ENCODE results near the gene CEACAM3. TPM values are rescaled to one million over a fixed set of nuclear protein-coding genes. Genes with fewer than 3 reads are reported as not detected.
A peak's percentile ranks its signal among the peaks of the same experiment; 100 is the strongest.

Gene CEACAM3
- total and polyA plus RNA-seq, 7 experiments from 2014 or later: 0.42 to 4.7 TPM; not detected in 5

DNA sequence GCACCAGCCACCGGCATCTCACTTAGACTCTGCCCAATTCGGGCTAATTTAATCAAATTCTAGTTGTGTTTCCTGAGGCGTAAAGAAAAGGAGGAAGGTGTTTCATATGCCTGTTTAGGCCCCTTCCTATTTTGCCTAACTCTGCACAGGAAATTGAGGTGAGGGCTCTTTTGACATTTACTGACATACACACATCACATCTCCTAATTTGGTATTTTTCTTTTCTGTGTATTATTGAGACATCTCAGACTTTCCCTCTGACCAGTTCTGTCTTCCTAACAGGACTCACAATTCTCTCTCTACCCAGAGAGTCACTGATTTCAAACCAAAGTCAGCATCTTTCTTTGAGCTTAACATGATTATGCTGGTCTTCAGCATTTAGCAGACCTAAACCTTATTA lies 7.9 kb downstream of the CEACAM3 start:
- ChIA-PET CTCF (interaction anchor here (0.6 to 1.2 kb wide), 3 partner anchors 9 to 194 kb away, joined by 3 to 4 read pairs (median 3); no protein-coding TSS in a partner anchor), POLR2A (no interaction called here)
- Histone ChIP-seq H3K9me3 (ENCODE audit: control insufficient read depth in 2 of 3, low read length in 3 of 3) (no peaks in the 10 kb centered on the region), H3K4me3 (ENCODE audit: low read length) (no peak overlapping the region), H3K27me3 (ENCODE audit: control insufficient read depth in 2 of 2, insufficient read depth in 2 of 2, low read length in 2 of 2) (no peaks in the 10 kb centered on the region), H3K4me1 (ENCODE audit: control insufficient read depth in 2 of 2, insufficient read depth in 2 of 2, low read length in 2 of 2) (no peaks in the 10 kb centered on the region), H3K27ac (ENCODE audit: low read depth, low read length) (no peak overlapping the region), H3K36me3 (ENCODE audit: control insufficient read depth in 2 of 3, insufficient read depth in 3 of 3, low read length in 3 of 3) (no peaks in the 10 kb centered on the region)
- peaks cover 0 to 4% (median 0%) of the 10 kb centered on the region in 5 donors for H3K36me3 Mint-ChIP-seq
- peak overlapping the region in 7 of 10 donors; percentile 8 to 58 (median 29) for H3K4me3 Mint-ChIP-seq
- intact Hi-C loops (cut with micrococcal nuclease): no loop called here
- peak overlapping the region in 6 of 9 donors; percentile 18 to 86 (median 64) for H3K27ac Mint-ChIP-seq
- H3K4me1 Mint-ChIP-seq: peaks cover 0 to 34% (median 31%) of the 10 kb centered on the region in 7 donors
- peaks cover 0 to 4% (median 0%) of the 10 kb centered on the region in 11 donors for H3K9me3 Mint-ChIP-seq
- peaks cover 0 to 10% (median 8%) of the 10 kb centered on the region in 5 donors for H3K27me3 Mint-ChIP-seq
- DNase-seq: peak in 2 of 9 donors; percentile 5 to 13
- peak; percentile 58 for ATAC-seq

DNA sequence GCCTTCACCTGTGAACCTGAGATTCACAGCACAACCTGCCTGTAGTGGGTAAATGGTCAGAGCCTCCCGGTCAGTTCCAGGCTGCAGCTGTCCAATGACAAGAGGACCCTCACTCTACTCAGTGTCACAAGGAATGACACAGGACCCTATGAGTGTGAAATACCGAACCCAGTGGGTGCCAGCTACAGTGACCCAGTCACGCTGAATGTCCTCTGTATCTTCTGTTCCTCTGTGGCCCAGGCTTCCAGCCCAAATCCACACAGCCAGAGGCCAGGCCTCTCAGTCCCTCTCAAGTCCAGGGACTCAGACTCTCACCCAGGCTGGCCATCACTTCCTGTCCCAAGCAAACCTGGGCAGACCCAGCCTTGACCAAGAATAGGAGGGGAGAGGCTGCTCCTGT lies 10.8 kb downstream of the CEACAM3 start:
- Mint-ChIP-seq H3K9me3 (no peaks in the 10 kb centered on the region), H3K27me3 (peaks cover 0 to 10% (median 8%) of the 10 kb centered on the region in 5 donors), H3K36me3 (peaks cover 0 to 4% (median 0%) of the 10 kb centered on the region in 5 donors), H3K4me1 (peaks cover 0 to 30% (median 25%) of the 10 kb centered on the region in 7 donors), H3K4me3 (no peak overlapping the region), H3K27ac (no peak overlapping the region)
- no peaks in the 10 kb centered on the region for H3K36me3 ChIP-seq (ENCODE audit: control insufficient read depth in 2 of 3, insufficient read depth in 3 of 3, low read length in 3 of 3)
- no peaks in the 10 kb centered on the region for H3K9me3 ChIP-seq (ENCODE audit: control insufficient read depth in 2 of 3, low read length in 3 of 3)
- H3K27me3 ChIP-seq (ENCODE audit: control insufficient read depth in 2 of 2, insufficient read depth in 2 of 2, low read length in 2 of 2): no peaks in the 10 kb centered on the region
- H3K27ac ChIP-seq (ENCODE audit: low read depth, low read length): no peak overlapping the region
- DNase-seq (no peak), ATAC-seq (no peak)
- ChIA-PET POLR2A (no interaction called here), CTCF (no interaction called here)
- H3K4me3 ChIP-seq (ENCODE audit: low read length): no peak overlapping the region
- intact Hi-C loops (cut with micrococcal nuclease): no loop called here
- no peaks in the 10 kb centered on the region for H3K4me1 ChIP-seq (ENCODE audit: control insufficient read depth in 2 of 2, insufficient read depth in 2 of 2, low read length in 2 of 2)

DNA sequence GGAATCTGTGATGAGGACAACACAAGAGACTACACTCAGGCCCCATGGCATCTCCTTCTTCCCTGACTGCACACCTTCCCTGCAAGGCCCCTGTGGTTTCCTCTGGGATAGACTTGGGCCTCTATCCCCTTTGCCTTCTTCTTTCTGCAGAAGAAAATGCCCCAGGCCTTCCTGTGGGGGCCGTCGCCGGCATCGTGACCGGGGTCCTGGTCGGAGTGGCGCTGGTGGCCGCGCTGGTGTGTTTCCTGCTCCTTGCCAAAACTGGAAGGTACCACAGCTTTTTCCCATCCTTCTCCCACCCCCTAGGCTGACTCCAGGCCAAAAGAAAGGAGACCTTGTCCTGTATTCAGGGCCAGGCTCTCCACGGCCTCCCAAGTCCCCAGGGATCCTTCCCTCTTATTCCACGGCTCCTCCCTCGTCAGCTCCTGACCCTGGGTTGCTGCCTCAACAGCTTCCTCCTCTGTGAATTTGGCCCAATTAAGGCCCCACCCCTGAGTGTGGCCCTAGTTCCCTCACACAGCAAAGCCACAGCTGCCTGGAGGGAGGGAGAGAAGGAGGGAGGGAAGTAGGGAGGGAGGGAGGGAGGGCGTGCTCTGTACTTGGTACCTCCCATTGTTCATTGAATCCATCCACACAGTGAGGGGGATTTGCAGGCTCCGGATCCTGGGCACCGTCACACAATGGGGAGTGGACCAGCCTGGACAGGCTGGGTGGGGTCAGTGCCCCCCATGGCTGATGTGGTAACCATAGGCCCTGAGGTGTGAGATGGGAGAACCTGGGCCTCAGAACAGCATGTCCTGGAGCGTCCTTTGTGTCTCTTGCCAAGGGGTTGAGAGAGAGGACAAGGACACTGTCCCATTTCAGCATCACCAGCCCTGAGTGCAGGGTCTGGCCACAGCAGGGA lies 12.5 kb downstream of the CEACAM3 start:
- ChIA-PET CTCF (interaction anchor here (0.6 kb wide), 1 partner anchor 56 kb away, joined by 6 read pairs; no protein-coding TSS in a partner anchor), POLR2A (no interaction called here)
- Histone ChIP-seq H3K4me1 (ENCODE audit: control insufficient read depth in 2 of 2, insufficient read depth in 2 of 2, low read length in 2 of 2) (no peaks in the 10 kb centered on the region), H3K36me3 (ENCODE audit: control insufficient read depth in 2 of 3, insufficient read depth in 3 of 3, low read length in 3 of 3) (no peaks in the 10 kb centered on the region), H3K4me3 (ENCODE audit: low read length) (no peak overlapping the region), H3K9me3 (ENCODE audit: control insufficient read depth in 2 of 3, low read length in 3 of 3) (no peaks in the 10 kb centered on the region), H3K27ac (ENCODE audit: low read depth, low read length) (no peak overlapping the region), H3K27me3 (ENCODE audit: control insufficient read depth in 2 of 2, insufficient read depth in 2 of 2, low read length in 2 of 2) (no peaks in the 10 kb centered on the region)
- Mint-ChIP-seq H3K36me3 (no peaks in the 10 kb centered on the region), H3K4me1 (peaks cover 0 to 25% (median 16%) of the 10 kb centered on the region in 7 donors), H3K9me3 (no peaks in the 10 kb centered on the region), H3K4me3 (no peak overlapping the region), H3K27me3 (peaks cover 0 to 9% (median 5%) of the 10 kb centered on the region in 5 donors), H3K27ac (no peak overlapping the region)
- DNase-seq: no peak
- intact Hi-C loops (cut with micrococcal nuclease): no loop called here
- peak; percentile 69 for ATAC-seq

DNA sequence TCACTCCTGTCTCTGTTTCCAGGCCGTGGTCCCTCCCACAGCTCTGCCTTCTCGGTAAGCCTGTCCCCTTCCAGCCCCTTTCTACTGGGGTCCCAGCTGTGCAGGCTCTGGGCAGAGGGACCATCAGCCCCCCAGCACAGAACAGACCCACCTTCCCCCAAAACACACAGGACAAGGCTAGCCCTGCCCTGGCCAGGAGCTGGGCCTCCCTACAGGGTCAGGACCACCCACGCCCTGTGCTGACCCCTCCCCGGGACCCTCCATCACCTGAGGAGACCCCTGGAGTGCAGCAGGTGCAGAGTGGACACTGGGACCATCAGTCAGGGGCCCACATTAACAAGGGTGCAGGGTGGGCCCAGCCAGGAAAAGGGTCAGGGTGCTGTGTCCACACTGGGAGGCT lies 13.9 kb downstream of the CEACAM3 start:
- DNase-seq (no peak), ATAC-seq (no peak)
- CTCF ChIA-PET: no interaction called here
- no peaks in the 10 kb centered on the region for H3K36me3 ChIP-seq (ENCODE audit: control insufficient read depth in 2 of 3, insufficient read depth in 3 of 3, low read length in 3 of 3)
- Mint-ChIP-seq H3K9me3 (no peaks in the 10 kb centered on the region), H3K4me3 (no peak overlapping the region), H3K27ac (peak overlapping the region in 1 of 9 donors; percentile 19), H3K36me3 (no peaks in the 10 kb centered on the region), H3K27me3 (peaks cover 0 to 9% (median 5%) of the 10 kb centered on the region in 5 donors), H3K4me1 (peaks cover 11 to 24% (median 16%) of the 10 kb centered on the region in 7 donors)
- H3K27me3 ChIP-seq (ENCODE audit: control insufficient read depth in 2 of 2, insufficient read depth in 2 of 2, low read length in 2 of 2): no peaks in the 10 kb centered on the region
- no peaks in the 10 kb centered on the region for H3K9me3 ChIP-seq (ENCODE audit: control insufficient read depth in 2 of 3, low read length in 3 of 3)
- H3K4me3 ChIP-seq (ENCODE audit: low read length): no peak overlapping the region
- no peaks in the 10 kb centered on the region for H3K4me1 ChIP-seq (ENCODE audit: control insufficient read depth in 2 of 2, insufficient read depth in 2 of 2, low read length in 2 of 2)
- intact Hi-C loops (cut with micrococcal nuclease): no loop called here
- no peak overlapping the region for H3K27ac ChIP-seq (ENCODE audit: low read depth, low read length)
- POLR2A ChIA-PET: no interaction called here

DNA sequence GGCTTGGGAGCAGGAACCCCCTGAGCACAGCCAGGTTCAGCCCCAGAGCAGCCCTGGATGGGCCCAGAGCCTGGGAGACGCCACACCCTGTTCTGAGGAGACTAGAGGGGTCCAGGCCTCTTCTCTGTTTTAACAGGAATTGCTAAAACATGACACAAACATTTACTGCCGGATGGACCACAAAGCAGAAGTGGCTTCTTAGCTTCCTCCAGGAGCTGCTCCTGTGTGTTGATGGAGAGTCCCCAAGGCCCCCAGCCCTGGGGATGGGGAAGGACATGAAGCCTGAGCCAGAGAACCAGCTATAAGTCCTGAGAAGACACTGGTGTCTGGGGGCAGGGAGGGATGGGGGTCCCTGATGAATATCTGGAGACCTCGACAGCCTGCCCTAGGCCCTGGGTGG lies 14.6 kb downstream of the CEACAM3 start:
- Histone ChIP-seq H3K27ac (ENCODE audit: low read depth, low read length) (no peak overlapping the region), H3K9me3 (ENCODE audit: control insufficient read depth in 2 of 3, low read length in 3 of 3) (no peaks in the 10 kb centered on the region), H3K27me3 (ENCODE audit: control insufficient read depth in 2 of 2, insufficient read depth in 2 of 2, low read length in 2 of 2) (no peaks in the 10 kb centered on the region), H3K36me3 (ENCODE audit: control insufficient read depth in 2 of 3, insufficient read depth in 3 of 3, low read length in 3 of 3) (no peaks in the 10 kb centered on the region), H3K4me1 (ENCODE audit: control insufficient read depth in 2 of 2, insufficient read depth in 2 of 2, low read length in 2 of 2) (no peaks in the 10 kb centered on the region), H3K4me3 (ENCODE audit: low read length) (no peak overlapping the region)
- DNase-seq: no peak
- Mint-ChIP-seq H3K4me3 (no peak overlapping the region), H3K36me3 (no peaks in the 10 kb centered on the region), H3K4me1 (peaks cover 9 to 20% (median 13%) of the 10 kb centered on the region in 7 donors), H3K27me3 (peaks cover 0 to 8% (median 4%) of the 10 kb centered on the region in 5 donors), H3K9me3 (no peaks in the 10 kb centered on the region), H3K27ac (no peak overlapping the region)
- ChIA-PET CTCF (no interaction called here), POLR2A (no interaction called here)
- peak; percentile 77 for ATAC-seq
- intact Hi-C loops (cut with micrococcal nuclease): no loop called here

DNA sequence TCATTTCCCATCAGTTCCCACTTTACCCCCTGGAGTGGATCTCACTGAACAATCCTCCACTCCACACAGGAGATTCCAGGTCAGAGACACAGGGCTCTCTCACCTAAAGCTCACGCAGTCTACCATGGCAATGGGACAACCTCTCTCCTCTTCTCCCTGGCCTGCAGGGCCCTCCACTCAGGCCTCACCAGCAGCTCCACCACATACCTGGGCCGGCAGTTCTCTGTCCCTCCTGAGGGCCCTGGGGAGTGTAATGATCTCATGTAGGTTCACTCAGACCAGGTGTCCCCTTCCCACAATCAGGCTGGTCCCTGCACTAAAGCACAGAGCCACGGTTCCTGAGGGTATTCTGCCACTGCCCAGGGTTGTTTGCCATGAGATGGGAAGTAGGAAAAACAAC lies 15.6 kb downstream of the CEACAM3 start:
- Histone ChIP-seq H3K27ac (ENCODE audit: low read depth, low read length) (no peak overlapping the region), H3K4me3 (ENCODE audit: low read length) (no peak overlapping the region), H3K27me3 (ENCODE audit: control insufficient read depth in 2 of 2, insufficient read depth in 2 of 2, low read length in 2 of 2) (no peaks in the 10 kb centered on the region), H3K9me3 (ENCODE audit: control insufficient read depth in 2 of 3, low read length in 3 of 3) (no peaks in the 10 kb centered on the region), H3K36me3 (ENCODE audit: control insufficient read depth in 2 of 3, insufficient read depth in 3 of 3, low read length in 3 of 3) (no peaks in the 10 kb centered on the region), H3K4me1 (ENCODE audit: control insufficient read depth in 2 of 2, insufficient read depth in 2 of 2, low read length in 2 of 2) (no peaks in the 10 kb centered on the region)
- Mint-ChIP-seq H3K4me1 (peaks cover 9 to 20% (median 13%) of the 10 kb centered on the region in 7 donors), H3K4me3 (no peak overlapping the region), H3K9me3 (no peaks in the 10 kb centered on the region), H3K36me3 (no peaks in the 10 kb centered on the region), H3K27me3 (peaks cover 0 to 8% (median 4%) of the 10 kb centered on the region in 5 donors), H3K27ac (peak overlapping the region in 1 of 9 donors; percentile 3)
- DNase-seq (no peak), ATAC-seq (no peak)
- ChIA-PET POLR2A (no interaction called here), CTCF (interaction anchor here (0.6 kb wide), 1 partner anchor 185 kb away, joined by 3 read pairs; no protein-coding TSS in a partner anchor)
- intact Hi-C loops (cut with micrococcal nuclease): no loop called here

Measured in naive thymus-derived CD4-positive, alpha-beta T cell (primary cell).